WTC11 (cell line): Measurements from ENCODE around the gene KCTD1. TPM values are rescaled to one million over a fixed set of nuclear protein-coding genes. Genes with fewer than 3 reads are reported as not detected.

Experiments
- ATAC-seq: fragments of 200-7000 bp; cut with Tn5 transposase; 2 replicates; pipeline ENCODE4 v1.10.0; 2021; ENCODE audit warnings: mild to moderate bottlenecking, moderate library complexity
- CTCF ChIA-PET: fragments of 300-600 bp; sonication (Branson Sonifier 250); formaldehyde crosslinking; loops from one replicate; lab custom pipeline; 2021; ENCODE audit warnings: antibody characterized with exemption; lab: Charles Lee
- POLR2A ChIA-PET: fragments of 350-600 bp; sonication (Branson Sonifier 250); formaldehyde crosslinking; loops from one replicate; lab custom pipeline; 2021; ENCODE audit warnings: antibody characterized with exemption; lab: Charles Lee
- DNase-seq: peaks from one replicate; pipeline ENCODE4 v3.0.0; 2021; ENCODE audit warnings: low spot score
- H3K27ac Mint-ChIP-seq: 2 replicates; pipeline ENCODE4 v1.8.0; 2021; ENCODE audit warnings: mixed read lengths
- H3K27me3 Mint-ChIP-seq: 2 replicates; pipeline ENCODE4 v1.8.0; 2021; ENCODE audit warnings: low read depth, mild to moderate bottlenecking, moderate library complexity, mixed read lengths
- H3K36me3 Mint-ChIP-seq: 2 replicates; pipeline ENCODE4 v1.8.0; 2021; ENCODE audit warnings: mixed read lengths
- H3K4me1 Mint-ChIP-seq: 2 replicates; pipeline ENCODE4 v1.8.0; 2022; ENCODE audit warnings: mixed read lengths
- H3K4me3 Mint-ChIP-seq: 2 replicates; pipeline ENCODE4 v1.8.0; 2021; ENCODE audit warnings: mild to moderate bottlenecking, moderate library complexity, mixed read lengths
- H3K9me3 Mint-ChIP-seq: 2 replicates; pipeline ENCODE4 v1.8.0; 2021; ENCODE audit warnings: mixed read lengths
- FOXP1 ChIP-seq: sonication (generic); formaldehyde crosslinking; IDR thresholded peaks from 2 replicates; pipeline ENCODE4 v1.8.0; 2022; ENCODE audit warnings: missing genetic modification reagents, mild to moderate bottlenecking, moderate library complexity, borderline replicate concordance
- NFATC4 ChIP-seq: fragments of 250-450 bp; sonication (Bioruptor Pico); IDR thresholded peaks from 2 replicates; pipeline ENCODE4 v1.9.0; 2021; ENCODE audit warnings: mild to moderate bottlenecking
- NR1H2 ChIP-seq: sonication (generic); formaldehyde crosslinking; IDR thresholded peaks from 2 replicates; pipeline ENCODE4 v1.9.0; 2021; ENCODE audit warnings: mild to moderate bottlenecking, moderate library complexity, missing genetic modification reagents
- NR3C1 ChIP-seq: sonication (generic); formaldehyde crosslinking; conservative IDR thresholded peaks from 2 replicates; pipeline ENCODE4 v1.8.1; 2023; ENCODE audit warnings: low read depth, mild to moderate bottlenecking, missing genetic modification reagents
- OVOL2 ChIP-seq: fragments of 250-450 bp; sonication (Bioruptor Pico); IDR thresholded peaks from 2 replicates; pipeline ENCODE4 v1.9.0; 2021; ENCODE audit warnings: mild to moderate bottlenecking, borderline replicate concordance
- SMAD3 ChIP-seq: sonication (generic); formaldehyde crosslinking; IDR thresholded peaks from 2 replicates; pipeline ENCODE4 v1.8.0; 2022; ENCODE audit warnings: missing genetic modification reagents, mild to moderate bottlenecking, borderline replicate concordance
- SOX15 ChIP-seq: fragments of 250-450 bp; sonication (Bioruptor Pico); IDR thresholded peaks from 2 replicates; pipeline ENCODE4 v1.9.0; 2021; ENCODE audit warnings: mild to moderate bottlenecking
- TEAD4 ChIP-seq: sonication (generic); formaldehyde crosslinking; IDR thresholded peaks from 2 replicates; pipeline ENCODE4 v1.8.0; 2022; ENCODE audit warnings: mild to moderate bottlenecking, missing genetic modification reagents
- ZNF671 ChIP-seq: fragments of 250-450 bp; sonication (Bioruptor Pico); IDR thresholded peaks from 2 replicates; pipeline ENCODE4 v1.8.0; 2021; ENCODE audit warnings: mild to moderate bottlenecking
- total RNA-seq: library from RNA; stranded (reverse); gene quantifications from 3 replicates; pipeline ENCODE4 v1.2.3, GENCODE V29; 2021
- TF ChIP-seq, protein P1 (sequence below): sonication (generic); formaldehyde crosslinking; conservative IDR thresholded peaks from 2 replicates; pipeline ENCODE4 v1.8.1; 2022; ENCODE audit warnings: mild to moderate bottlenecking, missing genetic modification reagents
- TF ChIP-seq, protein P2 (sequence below): fragments of 250-450 bp; sonication (Bioruptor Pico); conservative IDR thresholded peaks from 2 replicates; pipeline ENCODE4 v1.9.0; 2021; ENCODE audit warnings: mild to moderate bottlenecking
- TF ChIP-seq, protein P3 (sequence below): sonication (generic); formaldehyde crosslinking; IDR thresholded peaks from 2 replicates; pipeline ENCODE4 v1.8.1; 2023; ENCODE audit warnings: mild to moderate bottlenecking, missing genetic modification reagents, moderate library complexity
- TF ChIP-seq, protein P4 (sequence below): sonication (generic); formaldehyde crosslinking; IDR thresholded peaks from 2 replicates; pipeline ENCODE4 v1.8.1; 2023; ENCODE audit warnings: mild to moderate bottlenecking, missing genetic modification reagents
- TF ChIP-seq, protein P5 (sequence below): sonication (generic); formaldehyde crosslinking; IDR thresholded peaks from 2 replicates; pipeline ENCODE4 v1.8.1; 2023; ENCODE audit warnings: mild to moderate bottlenecking, missing genetic modification reagents, borderline replicate concordance
- TF ChIP-seq, protein P6 (sequence below): fragments of 250-450 bp; sonication (Bioruptor Pico); IDR thresholded peaks from 2 replicates; pipeline ENCODE4 v1.9.0; 2021; ENCODE audit warnings: moderate library complexity, mild to moderate bottlenecking, inconsistent platforms, borderline replicate concordance
- TF ChIP-seq, protein P7 (sequence below): sonication (generic); formaldehyde crosslinking; IDR thresholded peaks from 2 replicates; pipeline ENCODE4 v1.8.1; 2022; ENCODE audit warnings: low read depth, mild to moderate bottlenecking, moderate library complexity, missing genetic modification reagents, borderline replicate concordance

Gene KCTD1
- total RNA-seq, 1 experiment from 2014 or later = 23.3 TPM

DNA sequence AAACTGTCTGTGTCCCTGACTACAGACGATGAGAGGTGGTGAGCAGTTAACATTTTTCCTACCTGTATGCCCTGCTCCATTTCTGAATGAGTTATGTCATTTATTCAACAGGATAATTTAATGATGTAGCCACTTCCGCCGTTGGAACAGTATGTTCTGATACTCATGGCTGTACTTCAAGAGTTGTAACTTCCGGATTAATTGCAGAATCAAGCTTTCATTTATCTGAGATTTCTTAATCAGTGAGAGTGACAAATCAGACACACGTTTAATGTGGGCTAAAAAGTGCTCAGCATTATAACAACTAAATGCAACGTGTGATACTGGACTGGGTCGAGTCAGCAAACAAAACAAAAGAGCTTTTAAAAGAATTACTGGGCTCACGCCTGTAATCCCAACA, 107.7 kb downstream of the KCTD1 start:
- Mint-ChIP-seq H3K27ac (no peak overlapping the region), H3K4me1 (peaks cover 13% of the 10 kb centered on the region), H3K9me3 (peaks cover 10% of the 10 kb centered on the region), H3K4me3 (no peak overlapping the region), H3K27me3 (no peaks in the 10 kb centered on the region; the same call in 1 of the 2 replicates), H3K36me3 (peaks cover 3% of the 10 kb centered on the region; the same call in 1 of the 2 replicates)
- CTCF ChIA-PET = interaction anchor here (1.4 to 3.0 kb wide), 3 partner anchors 28 to 57 kb away, joined by 3 to 14 read pairs (median 6); no protein-coding TSS in a partner anchor
- TF ChIP-seq FOXP1 (CRISPR knock-in tag) (no peak), NFATC4 (CRISPR knock-in tag) (no peak), NR3C1 (CRISPR knock-in tag) (no peak), SMAD3 (CRISPR knock-in tag) (no peak), TEAD4 (CRISPR knock-in tag) (no peak), NR1H2 (CRISPR knock-in tag) (no peak), SOX15 (CRISPR knock-in tag) (no peak), ZNF671 (CRISPR knock-in tag) (no peak), OVOL2 (no peak)
- TF ChIP-seq, protein P1, sequence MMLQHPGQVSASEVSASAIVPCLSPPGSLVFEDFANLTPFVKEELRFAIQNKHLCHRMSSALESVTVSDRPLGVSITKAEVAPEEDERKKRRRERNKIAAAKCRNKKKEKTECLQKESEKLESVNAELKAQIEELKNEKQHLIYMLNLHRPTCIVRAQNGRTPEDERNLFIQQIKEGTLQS (CRISPR knock-in tag) = no peak
- TF ChIP-seq, protein P2, sequence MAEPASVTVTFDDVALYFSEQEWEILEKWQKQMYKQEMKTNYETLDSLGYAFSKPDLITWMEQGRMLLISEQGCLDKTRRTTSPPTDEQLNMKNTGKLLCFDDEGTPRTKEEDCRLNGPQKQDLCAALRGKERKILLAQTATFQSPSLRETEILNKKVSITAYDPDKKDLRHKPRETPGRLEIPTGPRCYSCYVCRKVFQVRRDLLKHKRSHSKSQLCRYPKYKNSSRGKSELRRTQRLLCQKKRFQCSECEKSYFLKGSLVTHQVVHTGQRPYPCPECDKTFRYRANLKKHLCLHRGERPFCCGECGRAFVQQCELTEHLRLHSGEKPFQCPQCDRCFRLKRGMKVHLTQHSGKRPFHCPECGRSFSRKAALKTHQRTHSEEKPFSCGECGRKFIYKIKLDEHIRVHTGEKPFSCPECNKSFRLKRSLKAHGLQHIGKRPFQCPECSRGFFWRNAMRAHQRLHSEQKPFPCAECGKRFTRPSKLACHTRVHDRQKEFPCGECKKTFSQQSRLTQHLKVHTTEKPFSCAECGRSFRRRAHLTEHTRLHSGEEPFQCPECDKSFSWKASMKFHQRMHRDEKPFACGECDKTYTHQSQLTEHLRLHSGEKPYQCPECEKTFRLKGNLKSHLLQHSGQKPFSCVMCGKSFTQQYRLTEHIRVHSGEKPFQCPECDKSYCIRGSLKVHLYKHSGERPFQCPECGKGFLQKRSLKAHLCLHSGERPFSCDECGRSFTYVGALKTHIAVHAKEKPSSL = no peak
- TF ChIP-seq, protein P3, sequence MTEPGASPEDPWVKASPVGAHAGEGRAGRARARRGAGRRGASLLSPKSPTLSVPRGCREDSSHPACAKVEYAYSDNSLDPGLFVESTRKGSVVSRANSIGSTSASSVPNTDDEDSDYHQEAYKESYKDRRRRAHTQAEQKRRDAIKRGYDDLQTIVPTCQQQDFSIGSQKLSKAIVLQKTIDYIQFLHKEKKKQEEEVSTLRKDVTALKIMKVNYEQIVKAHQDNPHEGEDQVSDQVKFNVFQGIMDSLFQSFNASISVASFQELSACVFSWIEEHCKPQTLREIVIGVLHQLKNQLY (CRISPR knock-in tag) = no peak
- TF ChIP-seq, protein P4, sequence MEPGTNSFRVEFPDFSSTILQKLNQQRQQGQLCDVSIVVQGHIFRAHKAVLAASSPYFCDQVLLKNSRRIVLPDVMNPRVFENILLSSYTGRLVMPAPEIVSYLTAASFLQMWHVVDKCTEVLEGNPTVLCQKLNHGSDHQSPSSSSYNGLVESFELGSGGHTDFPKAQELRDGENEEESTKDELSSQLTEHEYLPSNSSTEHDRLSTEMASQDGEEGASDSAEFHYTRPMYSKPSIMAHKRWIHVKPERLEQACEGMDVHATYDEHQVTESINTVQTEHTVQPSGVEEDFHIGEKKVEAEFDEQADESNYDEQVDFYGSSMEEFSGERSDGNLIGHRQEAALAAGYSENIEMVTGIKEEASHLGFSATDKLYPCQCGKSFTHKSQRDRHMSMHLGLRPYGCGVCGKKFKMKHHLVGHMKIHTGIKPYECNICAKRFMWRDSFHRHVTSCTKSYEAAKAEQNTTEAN (CRISPR knock-in tag) = no peak
- TF ChIP-seq, protein P5, sequence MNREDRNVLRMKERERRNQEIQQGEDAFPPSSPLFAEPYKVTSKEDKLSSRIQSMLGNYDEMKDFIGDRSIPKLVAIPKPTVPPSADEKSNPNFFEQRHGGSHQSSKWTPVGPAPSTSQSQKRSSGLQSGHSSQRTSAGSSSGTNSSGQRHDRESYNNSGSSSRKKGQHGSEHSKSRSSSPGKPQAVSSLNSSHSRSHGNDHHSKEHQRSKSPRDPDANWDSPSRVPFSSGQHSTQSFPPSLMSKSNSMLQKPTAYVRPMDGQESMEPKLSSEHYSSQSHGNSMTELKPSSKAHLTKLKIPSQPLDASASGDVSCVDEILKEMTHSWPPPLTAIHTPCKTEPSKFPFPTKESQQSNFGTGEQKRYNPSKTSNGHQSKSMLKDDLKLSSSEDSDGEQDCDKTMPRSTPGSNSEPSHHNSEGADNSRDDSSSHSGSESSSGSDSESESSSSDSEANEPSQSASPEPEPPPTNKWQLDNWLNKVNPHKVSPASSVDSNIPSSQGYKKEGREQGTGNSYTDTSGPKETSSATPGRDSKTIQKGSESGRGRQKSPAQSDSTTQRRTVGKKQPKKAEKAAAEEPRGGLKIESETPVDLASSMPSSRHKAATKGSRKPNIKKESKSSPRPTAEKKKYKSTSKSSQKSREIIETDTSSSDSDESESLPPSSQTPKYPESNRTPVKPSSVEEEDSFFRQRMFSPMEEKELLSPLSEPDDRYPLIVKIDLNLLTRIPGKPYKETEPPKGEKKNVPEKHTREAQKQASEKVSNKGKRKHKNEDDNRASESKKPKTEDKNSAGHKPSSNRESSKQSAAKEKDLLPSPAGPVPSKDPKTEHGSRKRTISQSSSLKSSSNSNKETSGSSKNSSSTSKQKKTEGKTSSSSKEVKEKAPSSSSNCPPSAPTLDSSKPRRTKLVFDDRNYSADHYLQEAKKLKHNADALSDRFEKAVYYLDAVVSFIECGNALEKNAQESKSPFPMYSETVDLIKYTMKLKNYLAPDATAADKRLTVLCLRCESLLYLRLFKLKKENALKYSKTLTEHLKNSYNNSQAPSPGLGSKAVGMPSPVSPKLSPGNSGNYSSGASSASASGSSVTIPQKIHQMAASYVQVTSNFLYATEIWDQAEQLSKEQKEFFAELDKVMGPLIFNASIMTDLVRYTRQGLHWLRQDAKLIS (CRISPR knock-in tag) = no peak
- TF ChIP-seq, protein P6, sequence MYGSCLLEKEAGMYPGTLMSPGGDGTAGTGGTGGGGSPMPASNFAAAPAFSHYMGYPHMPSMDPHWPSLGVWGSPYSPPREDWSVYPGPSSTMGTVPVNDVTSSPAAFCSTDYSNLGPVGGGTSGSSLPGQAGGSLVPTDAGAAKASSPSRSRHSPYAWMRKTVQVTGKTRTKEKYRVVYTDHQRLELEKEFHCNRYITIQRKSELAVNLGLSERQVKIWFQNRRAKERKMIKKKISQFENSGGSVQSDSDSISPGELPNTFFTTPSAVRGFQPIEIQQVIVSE (CRISPR knock-in tag) = no peak
- TF ChIP-seq, protein P7, sequence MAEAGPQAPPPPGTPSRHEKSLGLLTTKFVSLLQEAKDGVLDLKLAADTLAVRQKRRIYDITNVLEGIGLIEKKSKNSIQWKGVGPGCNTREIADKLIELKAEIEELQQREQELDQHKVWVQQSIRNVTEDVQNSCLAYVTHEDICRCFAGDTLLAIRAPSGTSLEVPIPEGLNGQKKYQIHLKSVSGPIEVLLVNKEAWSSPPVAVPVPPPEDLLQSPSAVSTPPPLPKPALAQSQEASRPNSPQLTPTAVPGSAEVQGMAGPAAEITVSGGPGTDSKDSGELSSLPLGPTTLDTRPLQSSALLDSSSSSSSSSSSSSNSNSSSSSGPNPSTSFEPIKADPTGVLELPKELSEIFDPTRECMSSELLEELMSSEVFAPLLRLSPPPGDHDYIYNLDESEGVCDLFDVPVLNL (CRISPR knock-in tag) = no peak
- POLR2A ChIA-PET = no interaction called here
- DNase-seq (no peak), ATAC-seq (no peak)
